K562 (cell line): ENCODE data around the gene LSP1. TPM values are rescaled to one million over a fixed set of nuclear protein-coding genes. Genes with fewer than 3 reads are reported as not detected.

Source experiments
- ATAC-seq: fragments of 200-7000 bp; cut with Tn5 transposase; 3 replicates; pipeline ENCODE4 v1.9.1; 2020; ENCODE audit warnings: moderate library complexity
- BruUV-seq: library from RNA; stranded (reverse); fragments of 400-500 nt; replicated peaks from 2 replicates; lab custom pipeline; 2021; lab: Mats Ljungman, UMichigan
- CTCF ChIA-PET: fragments of 300-600 bp; formaldehyde crosslinking; extraction: SDS; loops from one replicate; lab custom pipeline; 2021; ENCODE audit warnings: low intra/inter-chr PET ratio; lab: Yijun Ruan, JAX
- POLR2A ChIA-PET: fragments of 300-600, 350-650 bp; sonication (Branson Sonifier 250); formaldehyde crosslinking; extraction: SDS; loops from one replicate; lab custom pipeline; 2021; ENCODE audit warnings: antibody characterized with exemption, inconsistent platforms; lab: Yijun Ruan, JAX
- DNase-seq, 4 experiments: peaks; one replicate each; pipeline versions ENCODE4 v3.0.0 to v3.0.0-alpha.2; 2011 to 2018; ENCODE audit warnings: low spot score in 3 of 4, mixed read lengths in 3 of 4; ENCODE audit errors: extremely low read depth in 1 of 4
- FAIRE-seq: peaks from 2 replicates; lab custom pipeline; 2011; peaks lifted over from hg19 to GRCh38; lab: Jason Lieb, UNC
- H2AFZ ChIP-seq: 2 replicates; pipeline ENCODE4 v1.6.0; 2011; ENCODE audit warnings: low read depth, low read length, control low read depth, inconsistent platforms
- H3K27ac ChIP-seq: fragments of 200-600 bp; 3 replicates; pipeline ENCODE4 v1.8.0; 2011; ENCODE audit warnings: low read depth, mild to moderate bottlenecking, control low read depth, inconsistent platforms, low read length, moderate library complexity, mixed read lengths; ENCODE audit errors: extremely low read depth
- H3K27me3 ChIP-seq, 2 experiments: fragments of 300-600 bp in 1 of 2; 2 replicates in 1 of 2; 3 replicates in 1 of 2; pipeline versions ENCODE4 v1.6.0 to v1.8.0; 2011; ENCODE audit warnings: inconsistent platforms in 2 of 2, low read length in 2 of 2, mild to moderate bottlenecking in 1 of 2, mixed read lengths in 1 of 2, moderate library complexity in 1 of 2; ENCODE audit not compliant: control insufficient read depth in 2 of 2, insufficient read depth in 2 of 2
- H3K36me3 ChIP-seq: fragments of 300-600 bp; 3 replicates; pipeline ENCODE4 v1.8.0; 2011; ENCODE audit warnings: mild to moderate bottlenecking, low read length, inconsistent platforms; ENCODE audit not compliant: control insufficient read depth, insufficient read depth
- H3K4me1 ChIP-seq, 2 experiments: fragments of 200-600 bp in 1 of 2; replicated peaks in 1 of 2; 2 replicates in 1 of 2; 3 replicates in 1 of 2; pipeline versions ENCODE4 v1.5.1 to v1.8.0; 2011; ENCODE audit warnings: inconsistent platforms in 2 of 2, low read length in 2 of 2, mild to moderate bottlenecking in 1 of 2, mixed read lengths in 1 of 2, moderate library complexity in 1 of 2; ENCODE audit not compliant: control insufficient read depth in 2 of 2, insufficient read depth in 2 of 2
- H3K4me2 ChIP-seq: 2 replicates; pipeline ENCODE4 v1.6.1; 2011; ENCODE audit warnings: low read length, control low read depth, inconsistent platforms, mixed read lengths; ENCODE audit not compliant: insufficient read depth
- H3K4me3 ChIP-seq: fragments of 200-600 bp; sonication (generic), shearing (Covaris generic); 2 replicates; pipeline ENCODE4 v1.5.1; 2016; ENCODE audit warnings: control low read depth, inconsistent platforms
- H3K79me2 ChIP-seq: fragments of 200-600 bp; 3 replicates; pipeline ENCODE4 v1.8.0; 2011; ENCODE audit warnings: low read length, inconsistent platforms; ENCODE audit not compliant: control insufficient read depth, insufficient read depth
- H3K9ac ChIP-seq, 2 experiments: 2 replicates each; pipeline versions ENCODE4 v1.6.0 to v1.6.1; 2011; ENCODE audit warnings: low read depth in 2 of 2, low read length in 2 of 2, control low read depth in 1 of 2, inconsistent platforms in 1 of 2, mild to moderate bottlenecking in 1 of 2, mixed read lengths in 1 of 2; ENCODE audit not compliant: insufficient read depth in 1 of 2
- H3K9me1 ChIP-seq: one replicate; pipeline ENCODE4 v1.6.0; 2011; ENCODE audit warnings: inconsistent platforms, mild to moderate bottlenecking, low read length, moderate library complexity; ENCODE audit not compliant: control insufficient read depth, insufficient read depth
- H3K9me3 ChIP-seq: replicated peaks from 2 replicates; pipeline ENCODE4 v1.5.1; 2011; ENCODE audit warnings: low read depth, low read length, inconsistent platforms; ENCODE audit not compliant: control insufficient read depth, insufficient read depth
- H4K20me1 ChIP-seq: replicated peaks from 2 replicates; pipeline ENCODE4 v1.6.1; 2011; ENCODE audit warnings: low read length, inconsistent platforms, mixed read lengths; ENCODE audit not compliant: control insufficient read depth, insufficient read depth
- SRSF7 ChIP-seq: fragments of 200-400 bp; formaldehyde crosslinking; optimal IDR thresholded peaks from 2 replicates; pipeline ENCODE3; 2017; ENCODE audit warnings: mild to moderate bottlenecking, low read depth, low read length
- ZNF644 ChIP-seq: fragments of 200-800 bp; sonication (Bioruptor generic); IDR thresholded peaks from 2 replicates; pipeline ENCODE4 v1.6.1; 2016; ENCODE audit warnings: low read depth, missing genetic modification characterization, missing compliant biosample characterization
- WGBS: fragments of 100-300 bp; shearing (Covaris generic); methylation state at CpG from one replicate; pipeline ENCODE4 v1.1.6; 2016; ENCODE audit warnings: low coverage, mixed read lengths; ENCODE audit not compliant: insufficient coverage; ENCODE audit errors: missing lambda C conversion rate; 5-methylcytosine and 5-hydroxymethylcytosine counted together
- in situ Hi-C: fragments of 300-500 bp; cut with MboI; formaldehyde crosslinking; loops from 4 replicates; pipeline ENCODE4 v1.15.0; 2018; ENCODE audit warnings: inconsistent platforms, mixed read lengths
- intact Hi-C: fragments of 100-400 bp; cut with micrococcal nuclease; formaldehyde crosslinking; loops from 2 replicates; pipeline ENCODE4 v1.14.2; 2022
- polyA plus RNA-seq, 8 experiments: library from polyadenylated mRNA; depleted of rRNA in 4 of 8; stranded (reverse) in 5 of 8; unstranded in 3 of 8; fragments of >200 nt; fragmentation: Nextera tagmentation in 2 of 8; fragmentation: Illumina TruSeq in 1 of 8; extraction: Ambion mirVana in 2 of 8; extraction: Trizol in 1 of 8; gene quantifications; 2 replicates each; pipeline versions ENCODE4 v1.2.1 to v1.2.3, GENCODE V29; 2011 to 2014; ENCODE audit warnings: inconsistent platforms in 1 of 8, missing spikeins in 1 of 8
- total RNA-seq, 7 experiments: library from RNA; depleted of rRNA in 6 of 7; stranded (reverse); fragments of >200 nt in 6 of 7; fragmentation: Illumina TruSeq in 2 of 7; extraction: Trizol in 2 of 7; gene quantifications; 2 replicates each; pipeline versions ENCODE4 v1.2.1 to v1.2.3, GENCODE V29; 2011 to 2021; ENCODE audit warnings: low replicate concordance in 1 of 7
- TF ChIP-seq, protein P1 (sequence below): IDR thresholded peaks from 3 replicates; pipeline ENCODE4 v1.6.1; 2011; ENCODE audit warnings: borderline replicate concordance, mild to moderate bottlenecking; ENCODE audit not compliant: insufficient read length, insufficient read depth
- TF ChIP-seq, protein P2 (sequence below): fragments of 250-450 bp; sonication (Bioruptor Pico); IDR thresholded peaks from 2 replicates; pipeline ENCODE4 v1.5.0; 2020; ENCODE audit warnings: mild to moderate bottlenecking, borderline replicate concordance

LSP1 gene
- total and polyA plus RNA-seq, 9 of the 15 experiments (the other 6 are each of a cell fraction or from before 2014, with no cell fraction given), result 0.08 to 2.9 (median 0.65) TPM; not detected in 2

DNA sequence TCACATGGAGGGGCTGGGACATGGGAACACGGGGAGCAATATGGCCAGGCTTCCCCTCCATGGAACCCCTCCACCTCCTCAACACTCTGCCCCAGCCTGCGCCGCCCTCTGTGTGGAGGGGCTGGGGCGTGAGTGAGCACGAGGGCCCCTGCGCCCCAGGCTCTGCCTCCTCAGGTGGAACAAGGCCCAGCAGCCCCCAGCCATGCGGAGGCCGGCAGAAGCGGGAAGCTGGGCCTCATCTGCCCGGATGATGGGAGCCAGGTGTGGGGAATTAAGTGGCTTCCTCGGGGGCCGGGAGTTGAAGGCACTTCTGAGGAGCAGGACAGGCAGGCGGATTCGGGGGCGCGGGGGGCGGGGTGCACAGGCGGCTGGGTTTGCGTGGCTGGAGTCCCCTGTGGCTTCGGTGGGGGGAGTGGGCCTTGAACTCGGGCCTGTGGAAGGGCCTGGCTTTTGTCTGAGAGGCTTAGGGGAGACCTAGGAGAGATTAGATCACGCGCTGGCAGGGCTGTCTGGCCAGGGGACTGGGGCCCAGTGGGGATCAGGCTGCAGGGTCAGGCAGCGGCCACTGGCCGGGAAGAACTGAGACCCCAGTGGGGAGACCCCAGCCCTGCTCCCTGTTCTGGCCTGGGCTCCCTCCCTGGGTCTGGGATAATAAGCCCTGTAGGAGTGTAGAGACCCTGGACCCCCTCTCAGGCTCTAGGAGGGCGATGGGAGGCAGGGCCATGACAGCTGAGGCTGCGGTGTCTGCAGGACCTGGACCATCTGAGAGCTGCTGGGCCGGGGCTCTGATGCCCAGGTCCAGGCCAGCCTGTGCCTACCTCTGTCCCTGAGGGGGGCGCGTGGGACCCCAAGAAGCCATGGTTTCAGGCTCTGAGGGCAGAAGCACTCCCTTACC lies 25.5 kb downstream of the LSP1 start:
- POLR2A ChIA-PET, result interaction anchor here (0.5 kb wide), 2 partner anchors 96 to 273 kb away, joined by 3 to 5 read pairs; no protein-coding TSS in a partner anchor
- no TSS peak for BruUV-seq
- intact Hi-C loops, result loop anchor here (5.0 kb wide), 1 partner anchor 186 kb away; no protein-coding TSS in a partner anchor

More for the DNA sequence above, 25.5 kb downstream of the LSP1 start:
- DNase-seq (no peak), ATAC-seq (no peak), FAIRE-seq (no peak)
- H3K36me3 ChIP-seq, result no peaks in the 10 kb centered on the region
- TF ChIP-seq, protein P1, sequence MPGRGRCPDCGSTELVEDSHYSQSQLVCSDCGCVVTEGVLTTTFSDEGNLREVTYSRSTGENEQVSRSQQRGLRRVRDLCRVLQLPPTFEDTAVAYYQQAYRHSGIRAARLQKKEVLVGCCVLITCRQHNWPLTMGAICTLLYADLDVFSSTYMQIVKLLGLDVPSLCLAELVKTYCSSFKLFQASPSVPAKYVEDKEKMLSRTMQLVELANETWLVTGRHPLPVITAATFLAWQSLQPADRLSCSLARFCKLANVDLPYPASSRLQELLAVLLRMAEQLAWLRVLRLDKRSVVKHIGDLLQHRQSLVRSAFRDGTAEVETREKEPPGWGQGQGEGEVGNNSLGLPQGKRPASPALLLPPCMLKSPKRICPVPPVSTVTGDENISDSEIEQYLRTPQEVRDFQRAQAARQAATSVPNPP, result no peak
- TF ChIP-seq, protein P2, sequence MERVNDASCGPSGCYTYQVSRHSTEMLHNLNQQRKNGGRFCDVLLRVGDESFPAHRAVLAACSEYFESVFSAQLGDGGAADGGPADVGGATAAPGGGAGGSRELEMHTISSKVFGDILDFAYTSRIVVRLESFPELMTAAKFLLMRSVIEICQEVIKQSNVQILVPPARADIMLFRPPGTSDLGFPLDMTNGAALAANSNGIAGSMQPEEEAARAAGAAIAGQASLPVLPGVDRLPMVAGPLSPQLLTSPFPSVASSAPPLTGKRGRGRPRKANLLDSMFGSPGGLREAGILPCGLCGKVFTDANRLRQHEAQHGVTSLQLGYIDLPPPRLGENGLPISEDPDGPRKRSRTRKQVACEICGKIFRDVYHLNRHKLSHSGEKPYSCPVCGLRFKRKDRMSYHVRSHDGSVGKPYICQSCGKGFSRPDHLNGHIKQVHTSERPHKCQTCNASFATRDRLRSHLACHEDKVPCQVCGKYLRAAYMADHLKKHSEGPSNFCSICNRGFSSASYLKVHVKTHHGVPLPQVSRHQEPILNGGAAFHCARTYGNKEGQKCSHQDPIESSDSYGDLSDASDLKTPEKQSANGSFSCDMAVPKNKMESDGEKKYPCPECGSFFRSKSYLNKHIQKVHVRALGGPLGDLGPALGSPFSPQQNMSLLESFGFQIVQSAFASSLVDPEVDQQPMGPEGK (CRISPR knock-in tag), result no peak
- TF ChIP-seq SRSF7 (no peak), ZNF644 (tag) (no peak)
- H3K79me2 ChIP-seq, result no peaks in the 10 kb centered on the region
- 18% methylated on average over 21 of the region's 30 CpGs for WGBS
- in situ Hi-C loops, result loop anchor here (10.0 kb wide), 1 partner anchor 126 kb away; no protein-coding TSS in a partner anchor
- CTCF ChIA-PET, result interaction anchor here (0.7 kb wide), 1 partner anchor 78 kb away, joined by 3 read pairs; no protein-coding TSS in a partner anchor
- H3K4me2 ChIP-seq, result no peak overlapping the region
- H2AFZ ChIP-seq, result no peak overlapping the region
- H4K20me1 ChIP-seq, result 0 out of 2 replicates have a peak, but pooled peaks cover 3% of the 10 kb centered on the region
- H3K9me1 ChIP-seq, result no peaks in the 10 kb centered on the region
- H3K9ac ChIP-seq, result no peak overlapping the region
- peaks cover 0 to 47% of the 10 kb centered on the region in 2 experiments; a peak in 2 of 5 replicates for H3K4me1 ChIP-seq
- no peak overlapping the region for H3K27ac ChIP-seq
- no peak overlapping the region for H3K4me3 ChIP-seq
- peaks cover 3 to 54% of the 10 kb centered on the region in 2 experiments; a peak in 3 of 5 replicates for H3K27me3 ChIP-seq
- H3K9me3 ChIP-seq, result no peaks in the 10 kb centered on the region
